WERI-Rb-1 (cell line): ENCODE measurements around the gene SNU13.

ENCODE experiments used
- DNase-seq: peaks from one replicate; pipeline ENCODE4 v3.0.0-alpha.2; 2020
- H3K27ac ChIP-seq: fragments of 250-450 bp; sonication (Bioruptor Pico); 2 replicates; pipeline ENCODE4 v1.5.1; 2020; ENCODE audit warnings: mild to moderate bottlenecking, moderate library complexity
- H3K27me3 ChIP-seq: fragments of 250-450 bp; sonication (Bioruptor Pico); 2 replicates; pipeline ENCODE4 v1.5.1; 2021; ENCODE audit warnings: mild to moderate bottlenecking, low read depth, moderate library complexity; ENCODE audit not compliant: insufficient read depth, severe bottlenecking
- H3K36me3 ChIP-seq: fragments of 250-450 bp; sonication (Bioruptor Pico); 2 replicates; pipeline ENCODE4 v1.5.1; 2020; ENCODE audit warnings: mild to moderate bottlenecking, moderate library complexity
- H3K4me3 ChIP-seq: 2 replicates; pipeline ENCODE4 v1.5.1; 2011; ENCODE audit warnings: low read depth, mild to moderate bottlenecking, control low read depth, low read length
- H3K9me3 ChIP-seq: fragments of 250-450 bp; sonication (Bioruptor Pico); 2 replicates; pipeline ENCODE4 v1.5.1; 2021; ENCODE audit warnings: mild to moderate bottlenecking, moderate library complexity; ENCODE audit not compliant: severe bottlenecking
- CTCF ChIP-seq: IDR thresholded peaks from 2 replicates; pipeline ENCODE4 v1.5.1; 2011; ENCODE audit warnings: low read depth, mild to moderate bottlenecking, control low read depth, inconsistent platforms, low read length

SNU13 gene

DNA sequence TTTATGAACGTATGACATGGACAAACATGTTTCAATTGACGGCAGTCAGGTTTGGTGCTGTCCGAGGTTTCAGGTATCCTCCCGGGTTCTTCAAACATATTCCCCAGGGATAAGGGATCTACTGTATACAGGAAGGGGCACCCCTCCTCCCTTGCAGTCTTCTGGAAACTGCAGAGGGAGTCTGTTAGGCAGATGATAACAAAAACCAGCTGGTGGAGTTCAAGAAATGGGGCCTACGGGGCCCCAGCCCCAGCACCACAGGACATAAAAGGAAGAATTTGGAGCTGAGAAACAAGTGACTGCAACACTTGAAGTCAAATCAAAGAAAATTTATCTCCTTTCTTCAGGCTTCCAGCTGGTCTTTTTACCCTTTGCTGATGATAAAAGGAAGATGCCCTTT lies 32.1 kb downstream of the SNU13 start:
- peaks cover 96% of the 10 kb centered on the region for H3K36me3 ChIP-seq
- no peak for DNase-seq
- no peaks in the 10 kb centered on the region for H3K27me3 ChIP-seq
- no peaks in the 10 kb centered on the region for H3K9me3 ChIP-seq
- no peak overlapping the region for H3K4me3 ChIP-seq
- H3K27ac ChIP-seq, result no peak overlapping the region
- no peak for TF ChIP-seq CTCF

DNA sequence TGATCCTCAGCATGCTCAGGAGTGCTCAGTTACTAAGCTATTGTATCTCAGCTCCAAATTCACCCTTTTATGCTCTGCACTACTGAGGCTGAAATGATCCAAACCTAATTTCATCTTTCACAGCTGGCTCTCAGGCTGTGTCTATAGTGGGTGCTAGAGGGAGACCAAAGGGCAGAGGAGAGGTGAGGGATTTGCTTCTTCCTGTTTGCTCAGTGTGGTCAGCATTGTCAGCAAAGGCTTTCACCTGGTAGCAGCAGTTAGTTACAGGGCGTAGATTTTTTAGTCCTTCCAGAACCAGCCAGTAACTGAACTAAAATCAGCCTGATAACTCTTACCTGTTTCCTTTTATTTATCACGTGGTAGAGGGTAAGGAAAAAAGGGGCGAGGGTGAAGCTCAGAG lies 34.3 kb downstream of the SNU13 start:
- Histone ChIP-seq H3K4me3 (no peak overlapping the region), H3K9me3 (no peaks in the 10 kb centered on the region), H3K36me3 (peaks cover 94% of the 10 kb centered on the region), H3K27me3 (no peaks in the 10 kb centered on the region), H3K27ac (no peak overlapping the region)
- no peak for DNase-seq
- TF ChIP-seq CTCF, result no peak

DNA sequence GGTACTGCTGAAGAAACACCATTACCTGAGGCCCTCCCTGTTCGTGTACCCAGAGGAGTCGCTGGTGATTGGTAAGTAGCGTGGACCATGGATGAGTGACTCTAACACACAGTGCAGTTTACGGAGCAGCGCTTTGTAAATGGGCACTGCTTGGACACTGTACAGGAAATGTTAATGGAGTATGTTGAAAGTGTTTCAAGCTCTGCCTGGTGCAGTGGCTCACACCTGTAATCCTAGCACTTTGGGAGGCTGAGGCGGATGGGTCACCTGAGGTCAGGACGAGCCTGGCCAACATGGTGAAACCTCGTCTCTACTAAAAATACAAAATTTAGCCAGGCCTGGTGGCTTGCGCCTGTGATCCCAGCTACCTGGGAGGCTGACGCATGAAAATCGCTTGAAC lies 37.8 kb downstream of the SNU13 start:
- DNase-seq, result no peak
- H3K4me3 ChIP-seq, result no peak overlapping the region
- TF ChIP-seq CTCF, result no peak
- H3K27me3 ChIP-seq, result no peaks in the 10 kb centered on the region
- peaks cover 91% of the 10 kb centered on the region for H3K36me3 ChIP-seq
- no peak overlapping the region for H3K27ac ChIP-seq
- H3K9me3 ChIP-seq, result no peaks in the 10 kb centered on the region

- TF ChIP-seq CTCF, result no peak
Measured at GRCh38 chr22:41650229-41650628, 38.4 kb downstream of the SNU13 start.

GRCh38 chr22:41648432-41648831 lies 40.2 kb downstream of the SNU13 start:
- no peak for DNase-seq
- Histone ChIP-seq H3K27me3 (no peaks in the 10 kb centered on the region), H3K9me3 (no peaks in the 10 kb centered on the region), H3K36me3 (peaks cover 82% of the 10 kb centered on the region), H3K27ac (no peak overlapping the region), H3K4me3 (no peak overlapping the region)
- TF ChIP-seq CTCF, result no peak

More at GRCh38 chr22:41650229-41650628, 38.4 kb downstream of the SNU13 start:
- no peak overlapping the region for H3K4me3 ChIP-seq
- peaks cover 89% of the 10 kb centered on the region for H3K36me3 ChIP-seq
- no peak for DNase-seq
- H3K27ac ChIP-seq, result no peak overlapping the region
- no peaks in the 10 kb centered on the region for H3K9me3 ChIP-seq
- H3K27me3 ChIP-seq, result no peaks in the 10 kb centered on the region

DNA sequence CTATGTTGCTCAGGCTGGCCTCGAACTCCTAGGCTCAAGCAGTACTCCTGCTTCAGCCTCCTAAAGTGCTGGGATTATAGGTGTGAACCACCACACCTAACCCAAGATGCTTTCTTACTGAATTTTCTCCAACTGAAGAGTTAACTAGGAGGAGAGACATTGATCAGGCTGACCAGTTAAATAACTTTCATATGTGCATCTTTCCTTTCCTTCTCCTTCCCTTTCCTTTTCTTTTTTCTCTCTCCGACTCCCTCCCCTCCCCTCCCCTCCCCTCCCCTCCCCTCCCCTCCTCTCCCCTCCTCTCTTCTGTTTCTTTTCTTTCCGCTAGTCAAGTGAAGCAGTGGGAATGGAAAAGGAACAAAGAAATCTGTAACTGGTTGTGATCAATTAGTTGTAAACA lies 40.9 kb downstream of the SNU13 start:
- Histone ChIP-seq H3K9me3 (no peaks in the 10 kb centered on the region), H3K27ac (no peak overlapping the region), H3K27me3 (no peaks in the 10 kb centered on the region), H3K4me3 (no peak overlapping the region), H3K36me3 (peaks cover 82% of the 10 kb centered on the region)
- no peak for TF ChIP-seq CTCF
- no peak for DNase-seq
